MM.1S (cell line): ENCODE data around the gene CNFN.

Experiments used
- EZH2 ChIP-seq: fragments of 300-600 bp; sonication (generic); optimal IDR thresholded peaks from 2 replicates; pipeline ENCODE3; 2017; ENCODE audit warnings: low read depth, mild to moderate bottlenecking, antibody characterized with exemption, low read length, mixed read lengths
- TF ChIP-seq, protein P1 (sequence below): fragments of 300-600 bp; sonication (generic); IDR thresholded peaks from 2 replicates; pipeline ENCODE4 v1.5.1; 2016; ENCODE audit warnings: antibody characterized with exemption, low read length, mixed read lengths

GRCh38 chr19:42370626-42371175 lies 19.4 kb downstream of the CNFN start:
- TF ChIP-seq EZH2: no peak
- TF ChIP-seq, protein P1, sequence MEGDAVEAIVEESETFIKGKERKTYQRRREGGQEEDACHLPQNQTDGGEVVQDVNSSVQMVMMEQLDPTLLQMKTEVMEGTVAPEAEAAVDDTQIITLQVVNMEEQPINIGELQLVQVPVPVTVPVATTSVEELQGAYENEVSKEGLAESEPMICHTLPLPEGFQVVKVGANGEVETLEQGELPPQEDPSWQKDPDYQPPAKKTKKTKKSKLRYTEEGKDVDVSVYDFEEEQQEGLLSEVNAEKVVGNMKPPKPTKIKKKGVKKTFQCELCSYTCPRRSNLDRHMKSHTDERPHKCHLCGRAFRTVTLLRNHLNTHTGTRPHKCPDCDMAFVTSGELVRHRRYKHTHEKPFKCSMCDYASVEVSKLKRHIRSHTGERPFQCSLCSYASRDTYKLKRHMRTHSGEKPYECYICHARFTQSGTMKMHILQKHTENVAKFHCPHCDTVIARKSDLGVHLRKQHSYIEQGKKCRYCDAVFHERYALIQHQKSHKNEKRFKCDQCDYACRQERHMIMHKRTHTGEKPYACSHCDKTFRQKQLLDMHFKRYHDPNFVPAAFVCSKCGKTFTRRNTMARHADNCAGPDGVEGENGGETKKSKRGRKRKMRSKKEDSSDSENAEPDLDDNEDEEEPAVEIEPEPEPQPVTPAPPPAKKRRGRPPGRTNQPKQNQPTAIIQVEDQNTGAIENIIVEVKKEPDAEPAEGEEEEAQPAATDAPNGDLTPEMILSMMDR: no peak
